ENCODE data around the gene VPS13C. TPM values are rescaled to one million over a fixed set of nuclear protein-coding genes. Genes with fewer than 3 reads are reported as not detected.

The VPS13C gene
- total and polyA plus RNA-seq, 2 donors (not counting 3 experiments of a cell fraction or from before 2014, with no cell fraction given), result 10.8 to 60.3 TPM

DNA sequence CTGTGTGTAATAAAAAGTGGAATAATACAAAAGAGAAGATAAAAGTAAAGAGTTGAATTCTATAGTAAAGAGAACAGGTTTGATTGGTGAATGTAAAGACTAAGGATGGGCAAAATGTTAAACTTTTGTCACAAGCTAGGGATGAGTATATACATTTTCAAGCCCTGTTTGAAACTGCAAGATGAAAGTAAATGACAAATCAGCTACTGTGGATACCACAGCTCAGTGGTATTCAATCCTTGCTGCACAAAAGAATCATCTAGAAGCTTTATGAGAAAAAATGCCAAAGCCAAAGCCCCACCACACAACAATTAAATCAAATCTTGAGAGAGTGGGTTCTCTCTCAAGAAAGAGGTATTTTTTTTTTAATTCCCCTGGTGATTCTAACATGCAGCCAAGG is 67.7 kb downstream of the VPS13C start:
- ChIA-PET POLR2A (no interaction called here), CTCF (interaction anchor here (0.7 to 1.2 kb wide), 2 partner anchors 20 to 27 kb away, joined by 3 to 5 read pairs; no protein-coding TSS in a partner anchor)
- H3K79me2 ChIP-seq (ENCODE audit: control insufficient read depth, insufficient read depth, low read length), result no peaks in the 10 kb centered on the region
- no peaks in the 10 kb centered on the region for H3K4me1 ChIP-seq (ENCODE audit: control insufficient read depth, extremely low read depth, insufficient read depth, low read length)
- dilution Hi-C loops (cut with MboI; ENCODE audit: extremely low pct_ligation_motif_present, low sequenced_read_pairs), result no loop called here
- H3K27ac ChIP-seq (ENCODE audit: insufficient read depth, low read depth, low read length), result no peak overlapping the region
- H2AFZ ChIP-seq (ENCODE audit: low read depth, low read length), result no peak overlapping the region
- no peak for DNase-seq (ENCODE audit: low read depth, low spot score)
- no peak overlapping the region for H3K9ac ChIP-seq (replicated peaks; ENCODE audit: extremely low read depth, insufficient read depth, low read length)
- H3K36me3 ChIP-seq (ENCODE audit: control insufficient read depth in 2 of 2, extremely low read depth in 1 of 2, insufficient read depth in 2 of 2, low read length in 2 of 2), result no peaks in the 10 kb centered on the region
- no peaks in the 10 kb centered on the region for H4K20me1 ChIP-seq (replicated peaks; ENCODE audit: control insufficient read depth, extremely low read depth, insufficient read depth, low read length)
- no peaks in the 10 kb centered on the region for H3K27me3 ChIP-seq (ENCODE audit: control insufficient read depth in 2 of 2, insufficient read depth in 2 of 2, low read length in 2 of 2)
- H3K4me2 ChIP-seq (ENCODE audit: insufficient read depth, low read length), result no peak overlapping the region
- H3K9me3 ChIP-seq (replicated peaks; ENCODE audit: control insufficient read depth, insufficient read depth, low read length), result no peaks in the 10 kb centered on the region
- no peak for FAIRE-seq
- H3K4me3 ChIP-seq (replicated peaks in 1 of 3; ENCODE audit: insufficient read depth in 1 of 3, low read depth in 1 of 3, low read length in 3 of 3), result no peak overlapping the region
- H3K9me1 ChIP-seq (replicated peaks; ENCODE audit: control insufficient read depth, extremely low read depth, insufficient read depth, low read length), result no peaks in the 10 kb centered on the region
- TF ChIP-seq, protein P1, sequence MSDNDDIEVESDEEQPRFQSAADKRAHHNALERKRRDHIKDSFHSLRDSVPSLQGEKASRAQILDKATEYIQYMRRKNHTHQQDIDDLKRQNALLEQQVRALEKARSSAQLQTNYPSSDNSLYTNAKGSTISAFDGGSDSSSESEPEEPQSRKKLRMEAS (IDR thresholded peaks at IDR 0.05; ENCODE audit: insufficient read depth, insufficient read length), result no peak
- TF ChIP-seq POLR2AphosphoS5 (IDR thresholded peaks at IDR 0.05; ENCODE audit: insufficient read depth, low read depth, low read length) (no peak), EZH2 (IDR thresholded peaks at IDR 0.05; ENCODE audit: borderline replicate concordance, low read depth, low read length, severe bottlenecking) (no peak), JUN (IDR thresholded peaks at IDR 0.05; ENCODE audit: borderline replicate concordance, insufficient read depth, insufficient read length, low read depth) (no peak)
- no TSS peak for BruUV-seq (replicated peaks)
- intact Hi-C loops (cut with micrococcal nuclease), result no loop called here

DNA sequence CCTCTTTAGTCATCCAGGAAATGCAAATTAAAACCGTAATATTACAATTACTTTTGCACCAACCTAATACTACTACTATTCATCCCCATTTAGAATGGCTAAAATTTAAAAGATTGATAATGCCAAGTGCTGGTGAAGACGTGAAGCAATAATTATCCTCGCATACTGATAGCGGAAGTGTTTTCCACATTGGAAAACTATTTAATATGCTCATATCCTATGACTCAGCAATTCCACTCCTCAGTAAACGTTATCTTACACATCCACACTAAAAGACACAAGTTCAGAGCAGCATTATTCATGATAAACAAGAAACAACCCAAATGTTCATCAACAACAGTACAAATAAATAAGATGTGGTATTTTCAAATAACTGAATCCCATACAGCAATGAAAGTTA is 70.6 kb downstream of the VPS13C start:
- peaks cover 2% of the 10 kb centered on the region for H3K9me1 ChIP-seq (replicated peaks; ENCODE audit: control insufficient read depth, extremely low read depth, insufficient read depth, low read length)
- no peak overlapping the region for H3K9ac ChIP-seq (replicated peaks; ENCODE audit: extremely low read depth, insufficient read depth, low read length)
- intact Hi-C loops (cut with micrococcal nuclease) (no loop called here), dilution Hi-C loops (cut with MboI; ENCODE audit: extremely low pct_ligation_motif_present, low sequenced_read_pairs) (no loop called here)
- TF ChIP-seq, protein P2, sequence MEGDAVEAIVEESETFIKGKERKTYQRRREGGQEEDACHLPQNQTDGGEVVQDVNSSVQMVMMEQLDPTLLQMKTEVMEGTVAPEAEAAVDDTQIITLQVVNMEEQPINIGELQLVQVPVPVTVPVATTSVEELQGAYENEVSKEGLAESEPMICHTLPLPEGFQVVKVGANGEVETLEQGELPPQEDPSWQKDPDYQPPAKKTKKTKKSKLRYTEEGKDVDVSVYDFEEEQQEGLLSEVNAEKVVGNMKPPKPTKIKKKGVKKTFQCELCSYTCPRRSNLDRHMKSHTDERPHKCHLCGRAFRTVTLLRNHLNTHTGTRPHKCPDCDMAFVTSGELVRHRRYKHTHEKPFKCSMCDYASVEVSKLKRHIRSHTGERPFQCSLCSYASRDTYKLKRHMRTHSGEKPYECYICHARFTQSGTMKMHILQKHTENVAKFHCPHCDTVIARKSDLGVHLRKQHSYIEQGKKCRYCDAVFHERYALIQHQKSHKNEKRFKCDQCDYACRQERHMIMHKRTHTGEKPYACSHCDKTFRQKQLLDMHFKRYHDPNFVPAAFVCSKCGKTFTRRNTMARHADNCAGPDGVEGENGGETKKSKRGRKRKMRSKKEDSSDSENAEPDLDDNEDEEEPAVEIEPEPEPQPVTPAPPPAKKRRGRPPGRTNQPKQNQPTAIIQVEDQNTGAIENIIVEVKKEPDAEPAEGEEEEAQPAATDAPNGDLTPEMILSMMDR (IDR thresholded peaks at IDR 0.05; ENCODE audit: extremely low read depth in 1 of 2, insufficient read depth in 1 of 2, low read depth in 1 of 2, low read length in 2 of 2), result no peak
- TF ChIP-seq POLR2AphosphoS5 (IDR thresholded peaks at IDR 0.05; ENCODE audit: insufficient read depth, low read depth, low read length) (no peak), JUN (IDR thresholded peaks at IDR 0.05; ENCODE audit: borderline replicate concordance, insufficient read depth, insufficient read length, low read depth) (peak; percentile 54), EZH2 (IDR thresholded peaks at IDR 0.05; ENCODE audit: borderline replicate concordance, low read depth, low read length, severe bottlenecking) (no peak), FOS (IDR thresholded peaks at IDR 0.05; ENCODE audit: borderline replicate concordance, insufficient read depth, low read length) (no peak), GATA2 (IDR thresholded peaks at IDR 0.05; ENCODE audit: insufficient read depth, insufficient read length, low read depth, low read length) (no peak)
- TF ChIP-seq, protein P1 (IDR thresholded peaks at IDR 0.05; ENCODE audit: insufficient read depth, insufficient read length), result no peak
- H4K20me1 ChIP-seq (replicated peaks; ENCODE audit: control insufficient read depth, extremely low read depth, insufficient read depth, low read length), result no peaks in the 10 kb centered on the region
- H3K27ac ChIP-seq (ENCODE audit: insufficient read depth, low read depth, low read length), result no peak overlapping the region
- peaks cover 0 to 1% of the 10 kb centered on the region in 2 experiments for H3K36me3 ChIP-seq (ENCODE audit: control insufficient read depth in 2 of 2, extremely low read depth in 1 of 2, insufficient read depth in 2 of 2, low read length in 2 of 2)
- no peaks in the 10 kb centered on the region for H3K9me3 ChIP-seq (replicated peaks; ENCODE audit: control insufficient read depth, insufficient read depth, low read length)
- H3K4me3 ChIP-seq (replicated peaks in 1 of 3; ENCODE audit: insufficient read depth in 1 of 3, low read depth in 1 of 3, low read length in 3 of 3), result no peak overlapping the region
- ChIA-PET CTCF (no interaction called here), POLR2A (no interaction called here)
- H2AFZ ChIP-seq (ENCODE audit: low read depth, low read length), result no peak overlapping the region
- no peak overlapping the region for H3K4me2 ChIP-seq (ENCODE audit: insufficient read depth, low read length)
- FAIRE-seq (no peak), DNase-seq (ENCODE audit: low read depth, low spot score) (peak; percentile 20)
- no peaks in the 10 kb centered on the region for H3K27me3 ChIP-seq (ENCODE audit: control insufficient read depth in 2 of 2, insufficient read depth in 2 of 2, low read length in 2 of 2)
- no peaks in the 10 kb centered on the region for H3K79me2 ChIP-seq (ENCODE audit: control insufficient read depth, insufficient read depth, low read length)
- no TSS peak for BruUV-seq (replicated peaks)
- H3K4me1 ChIP-seq (ENCODE audit: control insufficient read depth, extremely low read depth, insufficient read depth, low read length), result no peaks in the 10 kb centered on the region

All from endothelial cell of umbilical vein (primary cell).